GM12878 (cell line): ENCODE measurements around the gene BTBD1. TPM values are rescaled to one million over a fixed set of nuclear protein-coding genes. Genes with fewer than 3 reads are reported as not detected.

Experiments used
- ATAC-seq: fragments of 200-7000 bp; cut with Tn5 transposase; 3 replicates; pipeline ENCODE4 v1.9.1; 2020; ENCODE audit warnings: mild to moderate bottlenecking, moderate library complexity
- BruUV-seq: library from RNA; stranded (reverse); fragments of 400-500 nt; replicated peaks from 2 replicates; lab custom pipeline; 2021; lab: Mats Ljungman, UMichigan
- CTCF ChIA-PET: fragments of 300-600 bp; sonication (Branson Sonifier 250); formaldehyde crosslinking; extraction: SDS; loops from one replicate; lab custom pipeline; 2021; ENCODE audit warnings: inconsistent platforms; lab: Yijun Ruan, JAX
- POLR2A ChIA-PET: fragments of 350-600 bp; formaldehyde crosslinking; extraction: SDS; loops from one replicate; lab custom pipeline; 2021; ENCODE audit warnings: inconsistent platforms; lab: Charles Lee
- RAD21 ChIA-PET: fragments of 300-600 bp; sonication (Branson Sonifier 250); formaldehyde crosslinking; loops from one replicate; lab custom pipeline; 2023; ENCODE audit warnings: antibody characterized with exemption; ENCODE audit not compliant: unreplicated experiment; lab: Charles Lee
- SMC1A ChIA-PET: fragments of 300-600 bp; sonication (Branson Sonifier 250); formaldehyde crosslinking; loops from one replicate; lab custom pipeline; 2023; ENCODE audit not compliant: unreplicated experiment, uncharacterized antibody; lab: Charles Lee
- DNase-seq: peaks from one replicate; pipeline ENCODE4 v3.0.0-alpha.2; 2011; ENCODE audit warnings: low read depth, low spot score
- FAIRE-seq: peaks from 3 replicates; lab custom pipeline; 2011; peaks lifted over from hg19 to GRCh38; lab: Jason Lieb, UNC
- H2AFZ ChIP-seq: 2 replicates; pipeline ENCODE4 v1.6.0; 2011; ENCODE audit warnings: low read depth, low read length, control low read depth; ENCODE audit not compliant: control insufficient read depth
- H3K27ac ChIP-seq: 2 replicates; pipeline ENCODE4 v1.5.1; 2011; ENCODE audit warnings: control low read depth; ENCODE audit not compliant: control insufficient read depth, insufficient read depth
- H3K27me3 ChIP-seq, 2 experiments: replicated peaks in 1 of 2; 2 replicates each; pipeline versions ENCODE4 v1.6.0 to v1.6.1; 2011; ENCODE audit warnings: low read length in 1 of 2; ENCODE audit not compliant: control insufficient read depth in 2 of 2, insufficient read depth in 2 of 2
- H3K36me3 ChIP-seq, 2 experiments: 2 replicates each; pipeline ENCODE4 v1.5.1; 2011; ENCODE audit warnings: low read length in 1 of 2; ENCODE audit not compliant: control insufficient read depth in 2 of 2, insufficient read depth in 2 of 2
- H3K4me1 ChIP-seq: 2 replicates; pipeline ENCODE4 v1.6.1; 2011; ENCODE audit warnings: mild to moderate bottlenecking, low read length, moderate library complexity, mixed read lengths; ENCODE audit not compliant: control insufficient read depth, insufficient read depth
- H3K4me2 ChIP-seq: 2 replicates; pipeline ENCODE4 v1.6.0; 2011; ENCODE audit warnings: control low read depth; ENCODE audit not compliant: control insufficient read depth, insufficient read depth
- H3K4me3 ChIP-seq: fragments of 200-600 bp; sonication (generic); 2 replicates; pipeline ENCODE4 v1.5.1; 2016
- H3K79me2 ChIP-seq: 2 replicates; pipeline ENCODE4 v1.6.0; 2011; ENCODE audit warnings: low read length; ENCODE audit not compliant: control insufficient read depth, insufficient read depth
- H3K9ac ChIP-seq: 2 replicates; pipeline ENCODE4 v1.8.0; 2011; ENCODE audit warnings: low read length, control low read depth, mixed read lengths; ENCODE audit not compliant: control insufficient read depth, insufficient read depth
- H3K9me3 ChIP-seq: replicated peaks from 3 replicates; pipeline ENCODE4 v1.5.1; 2011; ENCODE audit warnings: mild to moderate bottlenecking, low read length; ENCODE audit not compliant: control insufficient read depth, insufficient read depth
- H4K20me1 ChIP-seq: 2 replicates; pipeline ENCODE4 v1.6.0; 2011; ENCODE audit not compliant: control insufficient read depth, insufficient read depth
- ATF2 ChIP-seq: IDR thresholded peaks from 2 replicates; pipeline ENCODE4 v1.6.1; 2012; ENCODE audit warnings: low read length, inconsistent platforms
- ATF7 ChIP-seq: fragments of 450-650 bp; IDR thresholded peaks from 2 replicates; pipeline ENCODE4 v1.6.1; 2016; ENCODE audit warnings: low read depth, mild to moderate bottlenecking
- CHD4 ChIP-seq: fragments of 200-600 bp; sonication (generic); IDR thresholded peaks from 2 replicates; pipeline ENCODE4 v1.6.1; 2016; ENCODE audit warnings: mild to moderate bottlenecking
- DPF2 ChIP-seq: fragments of 450-650 bp; IDR thresholded peaks from 2 replicates; pipeline ENCODE4 v1.6.1; 2017; ENCODE audit warnings: mild to moderate bottlenecking
- EP300 ChIP-seq, 2 experiments: fragments of 150-350 bp in 1 of 2; IDR thresholded peaks; 2 replicates each; pipeline ENCODE4 v1.6.1; 2011 to 2012; ENCODE audit warnings: low read depth in 2 of 2, low read length in 2 of 2, borderline replicate concordance in 1 of 2, improper control_type of control experiment in 1 of 2, inconsistent platforms in 1 of 2; ENCODE audit not compliant: control insufficient read depth in 1 of 2
- ETV6 ChIP-seq, 2 experiments: fragments of 450-650 bp in 1 of 2; IDR thresholded peaks in 1 of 2; conservative IDR thresholded peaks in 1 of 2; 2 replicates each; pipeline ENCODE4 v1.6.1; 2014; ENCODE audit warnings: antibody characterized with exemption in 1 of 2, borderline replicate concordance in 1 of 2, low read depth in 1 of 2, mild to moderate bottlenecking in 1 of 2, moderate library complexity in 1 of 2
- JUNB ChIP-seq: IDR thresholded peaks from 2 replicates; pipeline ENCODE4 v1.6.1; 2016; ENCODE audit warnings: antibody characterized with exemption, mild to moderate bottlenecking
- PML ChIP-seq: IDR thresholded peaks from 2 replicates; pipeline ENCODE4 v1.6.1; 2012; ENCODE audit warnings: low read length, inconsistent platforms
- POLR2A ChIP-seq: IDR thresholded peaks from 2 replicates; pipeline ENCODE4 v1.6.1; 2011; ENCODE audit warnings: low read depth, mild to moderate bottlenecking, low read length
- RELB ChIP-seq: fragments of 450-650 bp; IDR thresholded peaks from 2 replicates; pipeline ENCODE4 v1.6.1; 2017; ENCODE audit warnings: low read depth, mild to moderate bottlenecking, moderate library complexity
- RUNX3 ChIP-seq: IDR thresholded peaks from 2 replicates; pipeline ENCODE4 v1.6.1; 2012; ENCODE audit warnings: low read length, inconsistent platforms
- SPI1 ChIP-seq: IDR thresholded peaks from 2 replicates; pipeline ENCODE4 v1.6.1; 2011; ENCODE audit warnings: low read depth, mild to moderate bottlenecking, low read length, moderate library complexity, borderline replicate concordance; ENCODE audit not compliant: insufficient read depth
- SREBF2 ChIP-seq: IDR thresholded peaks from 2 replicates; pipeline ENCODE4 v1.6.1; 2012; ENCODE audit warnings: mild to moderate bottlenecking, low read length
- WGBS: methylation state at CpG from one replicate; pipeline ENCODE4 v1.1.6; 2016; ENCODE audit warnings: low lambda C conversion rate; ENCODE audit not compliant: insufficient replicate concordance, insufficient coverage; ENCODE audit errors: missing lambda C conversion rate; 5-methylcytosine and 5-hydroxymethylcytosine counted together
- in situ Hi-C: fragments of 300-500 bp; cut with MboI; formaldehyde crosslinking; loops from 9 replicates; pipeline ENCODE4 v1.14.3; 2018; ENCODE audit warnings: mixed read lengths
- intact Hi-C: fragments of 100-400 bp; cut with micrococcal nuclease; formaldehyde crosslinking; loops from one replicate; pipeline ENCODE4 v1.14.2; 2022; ENCODE audit not compliant: unreplicated experiment
- polyA plus RNA-seq, 11 experiments: library from polyadenylated mRNA; depleted of rRNA in 4 of 11; unstranded in 6 of 11; stranded (reverse) in 5 of 11; fragments of >200 nt; fragmentation: Nextera tagmentation in 4 of 11; fragmentation: Illumina TruSeq in 1 of 11; extraction: Ambion mirVana in 4 of 11; extraction: Trizol in 1 of 11; gene quantifications; 1 replicate in 1 of 11; 2 replicates in 10 of 11; pipeline versions ENCODE4 v1.2.1 to v1.2.3, GENCODE V29; 2011 to 2016; ENCODE audit warnings: inconsistent platforms in 2 of 11, missing spikeins in 2 of 11, low read depth in 1 of 11
- total RNA-seq, 4 experiments: library from RNA; depleted of rRNA in 3 of 4; stranded (reverse); fragments of >200 nt in 3 of 4; fragmentation: Illumina TruSeq in 1 of 4; extraction: Trizol in 1 of 4; gene quantifications; 2 replicates each; pipeline versions ENCODE4 v1.2.1 to v1.2.3, GENCODE V29; 2013 to 2021

BTBD1 gene
- total and polyA plus RNA-seq, 10 of the 15 experiments (the other 5 are each of a cell fraction or from before 2014, with no cell fraction given) = 17.5 to 90.4 (median 73.1) TPM

- WGBS = 72% methylated on average over 4 of the region's 4 CpGs
- no peaks in the 10 kb centered on the region for H3K27me3 ChIP-seq
- CTCF ChIA-PET = interaction anchor here (1.2 to 1.8 kb wide), 3 partner anchors 50 to 532 kb away, joined by 3 to 8 read pairs (median 7); partner anchors contain the start of gene C15orf40
- in situ Hi-C loops = no loop called here
- no TSS peak for BruUV-seq
- H4K20me1 ChIP-seq = peaks cover 21% of the 10 kb centered on the region
- H3K27ac ChIP-seq = peak overlapping the region; percentile 66
- no peak overlapping the region for H2AFZ ChIP-seq
- no peak for TF ChIP-seq CHD4
- no peak for TF ChIP-seq POLR2A
- TF ChIP-seq DPF2 = no peak
- peak; percentile 64; the same call in 1 of the 2 replicates for TF ChIP-seq SPI1
- TF ChIP-seq, all 136 proteins: peak for 1
- no peaks in the 10 kb centered on the region for H3K9me3 ChIP-seq
- POLR2A ChIA-PET = interaction anchor here (1.4 to 2.0 kb wide), 2 partner anchors 52 to 143 kb away, joined by 4 to 10 read pairs; partner anchors contain the start of gene C15orf40
- peak overlapping the region; percentile 96 for H3K4me3 ChIP-seq
- intact Hi-C loops = no loop called here
- FAIRE-seq = no peak
- H3K36me3 ChIP-seq = 0 out of 4 replicates have a peak, but pooled peaks cover 0 to 5% of the 10 kb centered on the region in 2 experiments
- H3K4me1 ChIP-seq = peaks cover 21% of the 10 kb centered on the region
- peaks cover 88% of the 10 kb centered on the region for H3K79me2 ChIP-seq
- DNase-seq = no peak
- RAD21 ChIA-PET = interaction anchor here (1.2 to 1.4 kb wide), 2 partner anchors 24 to 52 kb away, joined by 3 read pairs; no protein-coding TSS in a partner anchor
- H3K4me2 ChIP-seq = peak overlapping the region; percentile 96
- peak; percentile 40 for ATAC-seq
- peak overlapping the region; percentile 37; the same call in 1 of the 2 replicates for H3K9ac ChIP-seq
- SMC1A ChIA-PET = interaction anchor here (0.9 to 3.1 kb wide), 7 partner anchors 51 to 520 kb away, joined by 3 to 11 read pairs (median 4); partner anchors contain the start of gene RAMAC
These were observed 3.5 kb downstream of the BTBD1 start for GRCh38 chr15:83063551-83063950.

GRCh38 chr15:83062768-83063180, 4.3 kb downstream of the BTBD1 start:
- no peak for DNase-seq
- POLR2A ChIA-PET = interaction anchor here (1.4 to 2.0 kb wide), 2 partner anchors 51 to 144 kb away, joined by 4 to 10 read pairs; partner anchors contain the start of gene C15orf40
- peak; percentile 68 for TF ChIP-seq RUNX3
- TF ChIP-seq DPF2 = peak; percentile 79
- no peak for TF ChIP-seq SREBF2
- no peak for TF ChIP-seq PML
- peak; percentile 64 for TF ChIP-seq JUNB
- peak; percentile 77 for TF ChIP-seq RELB
- 0 out of 2 replicates have a peak, but pooled peaks have one; percentile 15 for TF ChIP-seq ATF2
- TF ChIP-seq EP300 (IDR thresholded peaks at IDR 0.05; ENCODE audit: borderline replicate concordance in 1 of 2, control insufficient read depth in 1 of 2, low read depth in 2 of 2, low read length in 2 of 2) = peak in 1 of 2 experiments; percentile 69; a peak in 2 of 4 replicates
- 0 out of 4 replicates have a peak, but pooled peaks of 1 of the 2 experiments have one; percentile 25 for TF ChIP-seq ETV6 (conservative IDR thresholded peaks at IDR 0.05 in 1 of 2, IDR thresholded peaks at IDR 0.05 in 1 of 2; ENCODE audit: borderline replicate concordance in 1 of 2, low read depth in 1 of 2)
- peak; percentile 90 for TF ChIP-seq ATF7

More at GRCh38 chr15:83062768-83063180, 4.3 kb downstream of the BTBD1 start:
- Histone ChIP-seq H3K9me3 (no peaks in the 10 kb centered on the region), H3K4me2 (peak overlapping the region; percentile 96), H2AFZ (no peak overlapping the region), H3K4me3 (peak overlapping the region; percentile 96), H3K4me1 (peaks cover 20% of the 10 kb centered on the region), H3K79me2 (peaks cover 94% of the 10 kb centered on the region), H3K27me3 (no peaks in the 10 kb centered on the region), H3K36me3 (peaks cover 0 to 5% of the 10 kb centered on the region in 2 experiments; a peak in 1 of 4 replicates), H4K20me1 (peaks cover 21% of the 10 kb centered on the region), H3K27ac (peak overlapping the region; percentile 66), H3K9ac (peak overlapping the region; percentile 21; the same call in 1 of the 2 replicates)
- ChIA-PET SMC1A (interaction anchor here (0.9 to 3.1 kb wide), 9 partner anchors 50 to 520 kb away, joined by 3 to 11 read pairs (median 4); partner anchors contain the start of gene RAMAC), CTCF (interaction anchor here (0.9 to 1.8 kb wide), 7 partner anchors 12 to 532 kb away, joined by 3 to 8 read pairs (median 3); partner anchors contain the start of gene C15orf40), RAD21 (interaction anchor here (0.8 to 1.5 kb wide), 3 partner anchors 52 to 143 kb away, joined by 3 to 8 read pairs (median 4); no protein-coding TSS in a partner anchor)
- in situ Hi-C loops = no loop called here
- intact Hi-C loops = no loop called here
- FAIRE-seq = no peak
- ATAC-seq = peak; percentile 28
- 3% methylated on average over 3 of the region's 3 CpGs for WGBS
- BruUV-seq = no TSS peak
